D721Med (cell line): ENCODE data around the gene ADARB2.

Source experiments
- DNase-seq: peaks from one replicate; pipeline ENCODE4 v3.0.0; 2011; ENCODE audit warnings: low spot score; ENCODE audit not compliant: insufficient read length
- FAIRE-seq: peaks from 2 replicates; lab custom pipeline; 2011; peaks lifted over from hg19 to GRCh38; lab: Jason Lieb, UNC
- TF ChIP-seq, protein P1 (sequence below): IDR thresholded peaks from 2 replicates; pipeline ENCODE4 v1.5.1; 2012; ENCODE audit warnings: mild to moderate bottlenecking, control low read depth; ENCODE audit not compliant: insufficient read depth; ENCODE audit errors: missing control alignments

The ADARB2 gene

DNA sequence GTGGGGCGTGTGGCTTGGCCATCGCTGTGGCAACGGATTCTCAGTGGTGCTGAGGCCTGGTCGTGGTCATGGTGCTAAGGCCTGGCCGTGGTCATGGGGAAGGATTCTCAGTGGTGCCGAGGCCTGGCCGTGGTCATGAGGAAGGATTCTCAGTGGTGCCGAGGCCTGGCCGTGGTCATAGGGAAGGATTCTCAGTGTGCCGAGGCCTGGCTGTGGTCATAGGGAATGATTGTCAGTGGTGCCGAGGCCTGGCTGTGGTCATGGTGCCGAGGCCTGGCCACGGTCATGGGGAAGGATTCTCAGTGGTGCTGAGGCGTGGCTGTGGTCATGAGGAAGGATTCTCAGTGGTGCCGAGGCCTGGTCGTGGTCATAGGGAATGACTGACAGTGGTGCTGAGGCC is 327.9 kb downstream of the ADARB2 start:
- TF ChIP-seq, protein P1, sequence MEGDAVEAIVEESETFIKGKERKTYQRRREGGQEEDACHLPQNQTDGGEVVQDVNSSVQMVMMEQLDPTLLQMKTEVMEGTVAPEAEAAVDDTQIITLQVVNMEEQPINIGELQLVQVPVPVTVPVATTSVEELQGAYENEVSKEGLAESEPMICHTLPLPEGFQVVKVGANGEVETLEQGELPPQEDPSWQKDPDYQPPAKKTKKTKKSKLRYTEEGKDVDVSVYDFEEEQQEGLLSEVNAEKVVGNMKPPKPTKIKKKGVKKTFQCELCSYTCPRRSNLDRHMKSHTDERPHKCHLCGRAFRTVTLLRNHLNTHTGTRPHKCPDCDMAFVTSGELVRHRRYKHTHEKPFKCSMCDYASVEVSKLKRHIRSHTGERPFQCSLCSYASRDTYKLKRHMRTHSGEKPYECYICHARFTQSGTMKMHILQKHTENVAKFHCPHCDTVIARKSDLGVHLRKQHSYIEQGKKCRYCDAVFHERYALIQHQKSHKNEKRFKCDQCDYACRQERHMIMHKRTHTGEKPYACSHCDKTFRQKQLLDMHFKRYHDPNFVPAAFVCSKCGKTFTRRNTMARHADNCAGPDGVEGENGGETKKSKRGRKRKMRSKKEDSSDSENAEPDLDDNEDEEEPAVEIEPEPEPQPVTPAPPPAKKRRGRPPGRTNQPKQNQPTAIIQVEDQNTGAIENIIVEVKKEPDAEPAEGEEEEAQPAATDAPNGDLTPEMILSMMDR, result no peak
- no peak for FAIRE-seq

GRCh38 chr10:1408651-1409367 is 328.5 kb downstream of the ADARB2 start:
- no peak for FAIRE-seq
- TF ChIP-seq, protein P1, result no peak
- no peak for DNase-seq

More for the DNA sequence above, 327.9 kb downstream of the ADARB2 start:
- DNase-seq, result no peak

GRCh38 chr10:1406967-1407945 is 330.1 kb downstream of the ADARB2 start:
- DNase-seq (no peak), FAIRE-seq (no peak)
- TF ChIP-seq, protein P1, result no peak

DNA sequence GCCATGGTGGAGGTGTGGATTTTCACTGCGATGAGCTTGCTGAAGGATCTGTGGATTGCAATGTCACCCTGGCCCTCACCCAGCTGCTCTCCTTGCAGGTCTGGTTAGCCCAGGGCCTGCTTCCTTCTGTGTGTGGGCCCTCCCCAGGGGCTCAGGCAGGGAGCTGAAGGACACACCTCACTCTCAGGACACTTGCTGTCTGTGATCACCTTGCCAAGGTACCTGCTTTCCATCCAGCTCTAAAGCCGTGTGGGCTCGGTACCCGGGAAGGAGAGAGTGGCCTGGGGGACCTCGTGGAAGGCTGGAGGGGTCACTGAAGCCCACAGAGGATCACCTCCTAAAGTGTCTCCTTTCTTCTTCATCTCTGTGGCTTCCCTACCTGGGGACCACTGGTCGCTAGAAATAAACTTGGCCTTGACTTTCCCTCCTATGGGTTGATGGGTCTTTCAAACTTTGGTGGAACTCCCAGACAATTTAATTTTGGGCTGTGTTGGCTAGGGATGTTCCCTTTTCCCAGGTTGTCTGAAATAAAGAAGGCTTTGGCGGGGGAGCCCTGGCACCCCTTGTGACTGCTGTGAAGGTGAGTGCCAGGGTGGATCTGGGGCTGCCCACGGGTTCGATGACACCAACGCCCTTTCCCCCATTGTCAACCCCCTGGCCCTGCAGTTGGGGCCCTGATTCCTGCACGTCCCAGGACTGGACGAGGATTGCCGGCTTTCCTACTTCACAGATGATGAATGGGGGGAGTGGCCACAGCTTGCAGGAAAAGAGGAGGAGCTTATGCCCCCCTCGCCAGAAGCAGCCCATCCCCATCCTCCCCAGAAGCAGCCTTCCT is 331.0 kb downstream of the ADARB2 start:
- FAIRE-seq (no peak), DNase-seq (no peak)
- TF ChIP-seq, protein P1, result no peak

GRCh38 chr10:1404323-1405260 is 332.7 kb downstream of the ADARB2 start:
- FAIRE-seq (no peak), DNase-seq (no peak)
- TF ChIP-seq, protein P1, result no peak
